ENCODE measurements around the gene PHC3. TPM values are rescaled to one million over a fixed set of nuclear protein-coding genes. Genes with fewer than 3 reads are reported as not detected.

PHC3 gene
- polyA plus RNA-seq, 1 donor (not counting 4 experiments of a cell fraction or from before 2014, with no cell fraction given): 32.2 TPM

- no peaks in the 10 kb centered on the region for H3K9me1 ChIP-seq (ENCODE audit: control insufficient read depth, extremely low read depth, insufficient read depth, low read length)
- H3K27ac ChIP-seq (ENCODE audit: control insufficient read depth, insufficient read depth, low read length): peak overlapping the region; percentile 20
- dilution Hi-C loops (cut with MboI; ENCODE audit: extremely low pct_ligation_motif_present, low sequenced_read_pairs): no loop called here
- no peak for FAIRE-seq
- no peak overlapping the region for H2AFZ ChIP-seq (ENCODE audit: control insufficient read depth, low read length)
- DNase-seq (ENCODE audit: low read depth, low spot score): no peak
- no peak overlapping the region for H3K4me2 ChIP-seq (ENCODE audit: control insufficient read depth, extremely low read depth, insufficient read depth, low read depth, low read length)
- H3K36me3 ChIP-seq (ENCODE audit: control insufficient read depth in 2 of 2, extremely low read depth in 1 of 2, insufficient read depth in 2 of 2, low read length in 2 of 2): peaks cover 6 to 15% of the 10 kb centered on the region in 2 experiments
- peaks cover 2% of the 10 kb centered on the region for H3K79me2 ChIP-seq (ENCODE audit: control insufficient read depth, insufficient read depth, low read length)
- no peak overlapping the region for H3K4me3 ChIP-seq (ENCODE audit: control insufficient read depth in 2 of 3, extremely low read depth in 1 of 3, insufficient read depth in 2 of 3, low read depth in 1 of 3, low read length in 3 of 3)
- no peak overlapping the region for H3K9ac ChIP-seq (ENCODE audit: control insufficient read depth, extremely low read depth, insufficient read depth, low read length)
- no peaks in the 10 kb centered on the region for H3K4me1 ChIP-seq (ENCODE audit: control insufficient read depth, extremely low read depth, insufficient read depth, low read length)
- TF ChIP-seq CTCF (optimal IDR thresholded peaks at IDR 0.05 in 1 of 3, IDR thresholded peaks at IDR 0.05 in 1 of 3, conservative IDR thresholded peaks at IDR 0.05 in 1 of 3; ENCODE audit: extremely low read depth in 1 of 3, insufficient read depth in 2 of 3, low read length in 3 of 3): no peak
- TF ChIP-seq EZH2 (IDR thresholded peaks at IDR 0.05; ENCODE audit: low read length): no peak
- no peaks in the 10 kb centered on the region for H3K9me3 ChIP-seq (ENCODE audit: control insufficient read depth, low read depth, low read length)
- no peaks in the 10 kb centered on the region for H4K20me1 ChIP-seq (ENCODE audit: control insufficient read depth, extremely low read depth, insufficient read depth, low read length)
- H3K27me3 ChIP-seq (ENCODE audit: control insufficient read depth, extremely low read depth, insufficient read depth, low read length): no peaks in the 10 kb centered on the region
Observed at GRCh38 chr3:170130532-170130931, 51.0 kb downstream of the PHC3 start.

GRCh38 chr3:170128977-170129431 lies 52.5 kb downstream of the PHC3 start:
- Histone ChIP-seq H2AFZ (ENCODE audit: control insufficient read depth, low read length) (no peak overlapping the region), H3K36me3 (ENCODE audit: control insufficient read depth in 2 of 2, extremely low read depth in 1 of 2, insufficient read depth in 2 of 2, low read length in 2 of 2) (peaks cover 6 to 15% of the 10 kb centered on the region in 2 experiments), H3K79me2 (ENCODE audit: control insufficient read depth, insufficient read depth, low read length) (peaks cover 2% of the 10 kb centered on the region), H3K9ac (ENCODE audit: control insufficient read depth, extremely low read depth, insufficient read depth, low read length) (no peak overlapping the region), H3K4me2 (ENCODE audit: control insufficient read depth, extremely low read depth, insufficient read depth, low read depth, low read length) (no peak overlapping the region), H4K20me1 (ENCODE audit: control insufficient read depth, extremely low read depth, insufficient read depth, low read length) (no peaks in the 10 kb centered on the region), H3K4me3 (ENCODE audit: control insufficient read depth in 2 of 3, extremely low read depth in 1 of 3, insufficient read depth in 2 of 3, low read depth in 1 of 3, low read length in 3 of 3) (no peak overlapping the region), H3K27me3 (ENCODE audit: control insufficient read depth, extremely low read depth, insufficient read depth, low read length) (no peaks in the 10 kb centered on the region), H3K9me3 (ENCODE audit: control insufficient read depth, low read depth, low read length) (no peaks in the 10 kb centered on the region), H3K27ac (ENCODE audit: control insufficient read depth, insufficient read depth, low read length) (no peak overlapping the region), H3K9me1 (ENCODE audit: control insufficient read depth, extremely low read depth, insufficient read depth, low read length) (no peaks in the 10 kb centered on the region), H3K4me1 (ENCODE audit: control insufficient read depth, extremely low read depth, insufficient read depth, low read length) (no peaks in the 10 kb centered on the region)
- dilution Hi-C loops (cut with MboI; ENCODE audit: extremely low pct_ligation_motif_present, low sequenced_read_pairs): no loop called here
- no peak for TF ChIP-seq CTCF (optimal IDR thresholded peaks at IDR 0.05 in 1 of 3, IDR thresholded peaks at IDR 0.05 in 1 of 3, conservative IDR thresholded peaks at IDR 0.05 in 1 of 3; ENCODE audit: extremely low read depth in 1 of 3, insufficient read depth in 2 of 3, low read length in 3 of 3)
- no peak for TF ChIP-seq EZH2 (IDR thresholded peaks at IDR 0.05; ENCODE audit: low read length)
- FAIRE-seq: no peak
- no peak for DNase-seq (ENCODE audit: low read depth, low spot score)

All from keratinocyte (primary cell).